GM21786 (cell line): Measurements from ENCODE around the gene MTHFS.
"Not testable (repeated sequence)": the region's sequence is repeated elsewhere in the genome, so short reads cannot be mapped to it uniquely, and the experiment has no call there.

Source experiments
- ATAC-seq: cut with Tn5 transposase; IDR thresholded peaks from one replicate; pipeline ENCODE4 v1.9.1; 2021; ENCODE audit not compliant: unreplicated experiment

Gene MTHFS

DNA sequence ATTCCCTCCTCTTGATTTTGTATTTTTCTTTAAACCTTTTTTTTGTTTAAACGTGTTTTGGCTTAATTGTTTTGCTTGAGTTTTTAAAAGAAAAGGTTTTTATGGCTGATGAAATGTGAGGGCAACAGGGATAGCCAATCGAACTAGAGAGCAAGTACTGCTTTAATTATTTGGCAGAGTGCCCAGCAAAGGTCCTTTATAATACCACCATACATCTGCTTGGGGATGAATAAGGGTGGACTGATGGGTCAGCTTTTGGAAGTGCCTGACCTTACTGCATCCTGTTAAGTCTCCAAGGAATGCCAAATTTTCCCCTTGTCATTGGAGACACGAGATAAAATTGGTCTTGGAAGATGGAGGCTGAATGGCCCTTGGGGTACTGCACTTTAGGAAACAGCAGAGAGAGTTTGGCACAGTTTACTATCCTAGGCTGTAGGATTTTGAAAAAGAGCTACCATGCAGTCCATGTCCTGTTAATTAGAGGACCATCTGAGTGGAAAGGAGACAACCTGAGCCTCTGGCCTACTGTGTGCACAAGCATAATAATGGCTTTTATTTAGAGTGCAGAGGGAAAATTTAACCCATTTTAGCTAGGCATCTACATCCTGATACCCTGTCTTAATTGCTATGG is 19.8 kb upstream of the MTHFS start:
- no peak for ATAC-seq

- ATAC-seq, result not testable (repeated sequence)
Observed at GRCh38 chr15:79915776-79916501, 19.1 kb upstream of the MTHFS start.

- no peak for ATAC-seq
Observed at GRCh38 chr15:79914728-79915127, 17.9 kb upstream of the MTHFS start.

DNA sequence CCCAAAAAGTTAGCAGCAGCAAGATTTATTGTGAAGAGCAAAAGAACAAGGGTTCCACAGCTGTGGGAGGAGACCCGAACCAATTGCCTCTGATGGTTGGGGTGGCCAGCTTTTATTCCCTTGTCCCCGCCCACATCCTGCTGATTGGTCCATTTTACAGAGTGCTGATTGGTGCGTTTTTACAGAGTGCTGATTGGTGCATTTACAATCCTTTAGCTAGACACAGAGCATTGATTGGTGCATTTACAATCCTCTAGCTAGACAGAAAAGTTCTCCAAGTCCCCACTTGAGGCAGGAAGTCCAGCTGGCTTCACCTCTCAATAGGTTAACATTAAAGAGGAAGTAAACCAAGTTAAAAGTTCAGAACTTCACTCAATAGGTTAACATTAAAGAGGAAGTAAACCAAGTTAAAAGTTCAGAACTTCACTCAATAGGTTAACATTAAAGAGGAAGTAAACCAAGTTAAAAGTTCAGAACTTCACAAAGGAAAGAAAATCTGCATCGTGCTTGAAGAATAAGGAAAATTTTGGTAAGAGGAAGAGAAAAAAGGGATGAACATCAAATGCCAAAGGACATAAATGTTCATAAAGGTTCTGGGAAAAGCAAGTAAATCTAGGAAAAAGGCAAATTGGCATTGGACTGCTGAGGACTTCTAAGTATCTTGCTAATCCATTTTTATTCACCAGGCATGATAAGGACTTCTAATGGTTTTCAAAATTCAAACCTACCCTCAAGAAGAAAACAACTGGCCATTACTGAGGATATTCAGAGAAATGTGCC is 12.9 kb upstream of the MTHFS start:
- ATAC-seq, result peak; percentile 79

GRCh38 chr15:79904271-79904670 is 7.5 kb upstream of the MTHFS start:
- ATAC-seq, result no peak

DNA sequence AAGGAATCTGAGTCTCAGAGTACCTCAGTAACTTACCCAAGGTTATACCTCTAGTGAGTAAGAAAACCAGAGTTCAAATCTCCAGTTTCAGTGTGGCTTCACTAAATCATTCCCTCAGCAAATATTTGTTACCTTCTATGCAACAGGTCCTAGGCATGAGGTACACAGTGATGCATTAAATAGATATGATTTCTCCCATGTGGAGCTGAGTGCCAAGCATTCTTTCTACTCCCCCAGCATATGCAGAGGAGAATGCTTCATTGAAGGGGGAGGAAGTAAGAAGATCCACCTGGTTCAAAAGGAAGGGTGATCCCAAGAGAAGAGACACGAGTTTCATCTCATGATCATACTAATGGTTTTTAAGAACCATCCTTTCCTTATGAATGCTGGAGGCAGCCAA is 6.8 kb upstream of the MTHFS start:
- no peak for ATAC-seq

GRCh38 chr15:79903144-79903543 is 6.3 kb upstream of the MTHFS start:
- no peak for ATAC-seq

DNA sequence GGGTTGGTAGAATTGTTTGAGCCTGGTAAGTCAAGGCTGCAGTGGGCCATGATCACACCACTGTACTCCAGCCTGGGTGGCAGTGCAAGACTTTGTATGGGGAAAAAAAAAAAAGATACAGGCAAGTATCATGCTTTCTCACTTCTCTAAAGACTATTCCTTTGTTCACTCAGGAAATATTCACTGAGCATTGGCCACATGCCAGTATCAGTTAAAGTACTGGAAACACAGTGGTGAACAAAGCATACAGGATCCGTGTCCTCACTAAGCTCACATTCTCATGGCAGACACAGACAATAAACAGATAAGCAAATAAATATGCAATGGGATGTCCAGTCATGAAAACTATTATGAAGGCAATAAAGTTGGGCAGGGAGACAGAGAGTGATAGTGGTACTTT is 5.1 kb upstream of the MTHFS start:
- peak; percentile 41 for ATAC-seq

DNA sequence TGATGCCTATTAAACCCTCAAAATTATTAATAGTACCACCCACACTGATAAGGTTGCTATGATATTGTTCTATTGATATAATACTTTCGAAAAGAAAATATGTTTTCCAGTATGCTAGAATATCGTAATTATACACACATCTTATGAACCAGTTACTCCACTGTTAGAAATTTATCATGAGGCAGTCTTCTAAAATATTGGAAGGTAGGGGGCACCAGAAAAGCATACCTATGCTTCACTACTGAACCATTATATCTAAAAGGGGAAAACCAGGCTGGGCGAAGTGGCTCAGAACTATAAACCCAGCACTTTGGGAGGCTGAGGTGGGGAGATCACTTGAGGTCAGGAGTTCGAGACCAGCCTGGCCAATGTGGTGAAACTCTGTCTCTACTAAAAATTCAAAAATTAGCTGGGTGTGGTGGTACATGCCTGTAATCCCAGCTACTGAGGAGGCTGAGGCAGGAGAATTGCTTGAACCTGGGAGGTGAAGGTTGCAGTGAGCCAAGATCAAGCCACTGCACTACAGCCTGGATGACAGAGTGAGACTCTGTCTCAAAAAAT is 4.1 kb upstream of the MTHFS start:
- ATAC-seq, result not testable (repeated sequence)

- ATAC-seq, result no peak
Observed at GRCh38 chr15:79900087-79900486, 3.3 kb upstream of the MTHFS start.

- not testable (repeated sequence) for ATAC-seq
Observed at GRCh38 chr15:79898786-79899185, 2.0 kb upstream of the MTHFS start.

GRCh38 chr15:79898369-79898768 is 1.6 kb upstream of the MTHFS start:
- ATAC-seq, result no peak

DNA sequence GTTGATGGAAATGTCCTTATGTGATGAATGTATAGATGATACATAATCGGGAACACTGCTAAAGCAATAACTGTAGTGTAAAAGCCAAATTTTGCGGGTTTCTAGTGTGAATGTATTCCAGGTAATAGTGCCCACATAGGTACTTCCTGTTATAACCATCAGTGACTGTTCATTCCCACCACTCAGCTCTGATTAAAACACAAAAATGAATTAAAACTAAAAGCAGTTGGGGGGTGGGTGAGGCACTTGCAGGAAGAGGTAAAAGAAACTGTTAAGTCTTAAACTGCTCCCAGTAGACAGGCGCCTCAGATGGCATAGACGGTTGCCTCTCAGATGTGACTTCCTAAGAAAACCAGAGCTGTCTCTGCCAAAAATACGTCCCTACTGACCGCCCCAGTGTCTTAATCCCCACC is 893 bp upstream of the MTHFS start:
- ATAC-seq, result no peak

- no peak for ATAC-seq
Observed at GRCh38 chr15:79897380-79897678, 515 bp upstream of the MTHFS start.

DNA sequence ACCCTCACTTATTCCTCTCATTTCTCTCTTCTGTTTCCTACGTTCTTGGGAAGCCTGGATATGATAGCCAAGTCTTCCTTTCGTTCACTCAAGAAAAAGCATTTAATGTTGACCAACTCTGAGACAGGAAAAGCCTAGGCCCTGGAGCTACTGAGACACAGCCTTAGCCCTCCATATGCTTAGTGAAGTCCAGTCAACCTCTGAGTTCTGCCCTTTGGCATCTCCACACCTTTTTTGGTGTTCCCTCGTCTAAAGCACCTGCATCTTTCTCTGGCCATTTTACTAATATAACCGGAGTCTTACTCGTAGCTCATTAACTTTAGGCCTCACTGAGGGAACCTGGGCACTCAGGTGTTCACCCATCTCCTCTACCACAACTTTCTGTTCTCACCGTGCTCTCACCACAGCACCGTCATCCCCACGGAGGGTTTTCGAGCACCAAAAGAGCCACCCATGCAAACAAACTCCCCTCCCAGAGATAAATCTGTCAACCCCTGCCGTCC is 632 bp downstream of the MTHFS start:
- ATAC-seq, result peak; percentile 36

DNA sequence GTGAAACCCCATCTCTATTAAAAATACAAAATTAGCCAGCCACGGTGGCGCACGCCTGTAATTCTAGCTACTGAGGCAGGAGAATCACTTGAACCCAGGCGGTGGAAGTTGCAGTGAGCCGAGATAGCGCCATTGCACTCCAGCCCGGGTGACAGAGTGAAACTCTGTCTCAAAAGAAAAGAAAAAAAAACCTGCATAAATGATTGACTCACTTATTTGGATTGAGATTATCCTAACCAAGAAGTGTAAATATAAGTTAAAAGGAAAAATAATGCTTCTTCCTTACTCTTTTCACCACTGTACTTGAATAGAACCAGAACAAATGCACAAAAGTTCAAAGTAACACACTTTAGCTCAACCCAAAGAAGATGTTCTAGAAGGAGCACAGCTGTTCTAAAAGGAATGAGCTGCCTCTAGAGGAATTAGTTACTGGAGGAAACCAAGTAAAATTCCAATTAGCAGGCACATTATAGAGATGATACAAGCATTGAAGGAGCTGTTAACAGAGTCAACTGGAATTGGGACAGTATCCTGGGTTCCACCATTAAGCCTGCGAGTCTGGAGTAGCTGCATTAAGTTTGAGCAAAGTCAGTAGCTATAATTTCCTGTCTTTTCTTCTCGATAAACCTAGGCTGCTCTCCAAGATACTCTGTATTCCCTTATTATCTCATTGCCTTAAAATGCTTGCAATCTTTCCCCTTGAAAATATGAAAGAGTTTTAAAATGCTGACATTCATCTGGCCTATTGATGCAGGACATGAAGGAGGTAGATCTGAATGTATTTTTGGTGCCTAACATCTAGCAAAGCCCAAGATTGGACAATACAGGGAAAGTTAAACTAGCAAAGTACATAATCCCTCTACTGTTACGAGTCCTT is 9.5 kb downstream of the MTHFS start:
- no peak for ATAC-seq

DNA sequence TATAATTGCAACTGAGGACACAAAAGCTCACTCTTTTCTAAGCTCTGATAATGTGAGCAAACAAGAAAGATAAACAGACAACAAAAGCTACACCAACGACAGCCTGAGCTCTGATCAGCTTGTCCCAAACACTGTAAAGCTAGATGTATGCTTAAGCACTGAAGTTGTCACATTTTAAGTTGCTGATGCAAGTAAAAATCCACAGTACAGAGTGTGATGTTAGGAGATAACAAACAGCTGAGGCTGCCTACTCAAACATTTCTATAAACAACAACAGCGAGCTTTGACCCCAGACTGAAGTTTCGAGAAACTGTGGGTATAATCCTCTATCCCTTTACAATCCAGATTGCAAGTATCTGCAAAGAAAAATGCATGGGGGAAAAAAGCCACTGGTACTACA is 10.7 kb downstream of the MTHFS start:
- ATAC-seq, result no peak

GRCh38 chr15:79884204-79884596 is 12.6 kb downstream of the MTHFS start:
- no peak for ATAC-seq

DNA sequence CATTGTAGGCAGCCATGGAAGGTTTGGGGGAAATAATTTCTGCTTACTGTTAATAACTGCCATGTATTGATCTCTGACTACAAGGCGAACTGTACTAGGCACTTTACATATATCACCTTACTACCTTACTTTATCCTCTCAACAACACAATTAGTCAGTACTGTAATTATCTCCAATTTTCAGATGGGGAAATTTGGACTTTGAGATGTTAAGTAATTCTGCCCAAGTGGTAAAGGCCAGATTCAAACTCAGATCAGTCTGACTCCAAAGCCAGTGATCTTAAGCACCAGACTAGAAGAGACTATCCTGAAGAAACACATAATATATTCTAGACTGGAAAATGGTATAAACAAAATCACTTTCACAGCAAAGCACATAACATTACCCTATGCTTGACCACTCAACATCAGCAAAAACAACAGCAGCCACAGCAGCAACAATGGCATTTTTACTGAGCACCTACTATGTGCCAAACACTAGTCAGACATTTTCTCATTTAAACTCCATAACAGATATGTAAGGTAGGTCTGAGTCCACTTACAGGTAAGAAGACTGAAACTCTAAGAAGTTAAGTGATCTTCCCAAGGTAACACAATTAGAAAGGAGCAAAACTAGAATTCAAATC is 13.1 kb downstream of the MTHFS start:
- no peak for ATAC-seq

DNA sequence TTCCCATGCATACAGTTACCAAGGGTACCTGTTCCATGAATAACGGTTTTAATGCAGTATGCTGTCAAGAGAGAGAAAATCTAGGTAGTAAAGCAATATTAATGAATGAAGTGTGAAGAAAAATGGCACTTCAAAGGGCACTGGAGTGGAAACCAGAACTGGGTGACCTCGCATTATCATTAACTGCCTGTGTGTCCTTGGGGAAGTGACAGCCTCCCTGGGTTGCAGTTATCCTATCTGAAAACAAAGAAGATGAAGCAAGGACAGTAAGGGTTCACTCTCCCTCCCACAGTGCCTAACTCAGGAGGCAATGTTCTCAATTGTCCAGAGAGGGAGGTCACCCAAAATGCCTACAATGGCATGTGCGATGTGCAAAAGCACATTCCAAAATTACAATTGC is 15.1 kb downstream of the MTHFS start:
- no peak for ATAC-seq
